T-helper 9 cell (primary cell): ENCODE data around the gene PSMC2.
A peak's percentile ranks its signal among the peaks of the same experiment; 100 is the strongest.

Experiments used
- DNase-seq: peaks from one replicate; pipeline ENCODE4 v3.0.0-alpha.2; 2020
- total RNA-seq, 2 donors: gene quantifications; one replicate each; lab custom pipeline; 2026; lab: John Stamatoyannopoulos, UW

The PSMC2 gene
- total RNA-seq = 82.5 to 97.2 reads per million in 2 donors

GRCh38 chr7:103347507-103348267 lies at the start of gene PSMC2:
PSMC2 (plus strand) TSS chr7:103347643; CDS start chr7:103347712, 69 bp downstream.
- DNase-seq = peak; percentile 68

GRCh38 chr7:103297837-103298179 lies 49.6 kb upstream of the PSMC2 start:
- DNase-seq = no peak

- DNase-seq = no peak
These were observed 47.8 kb upstream of the PSMC2 start for GRCh38 chr7:103299660-103300059.

GRCh38 chr7:103301441-103301840 lies 46.0 kb upstream of the PSMC2 start:
- no peak for DNase-seq

GRCh38 chr7:103307503-103308231 lies 39.8 kb upstream of the PSMC2 start:
- DNase-seq = no peak

GRCh38 chr7:103314852-103315251 lies 32.6 kb upstream of the PSMC2 start:
- DNase-seq = no peak

GRCh38 chr7:103316380-103316941 lies 31.0 kb upstream of the PSMC2 start:
- no peak for DNase-seq

GRCh38 chr7:103317009-103317408 lies 30.4 kb upstream of the PSMC2 start:
- no peak for DNase-seq

GRCh38 chr7:103325744-103326143 lies 21.7 kb upstream of the PSMC2 start:
- no peak for DNase-seq

- DNase-seq = no peak
These were observed 10.7 kb upstream of the PSMC2 start for GRCh38 chr7:103336761-103337160.

- no peak for DNase-seq
These were observed 8.6 kb upstream of the PSMC2 start for GRCh38 chr7:103338864-103339263.

- DNase-seq = no peak
These were observed 6.0 kb upstream of the PSMC2 start for GRCh38 chr7:103341466-103341865.

- no peak for DNase-seq
These were observed 4.1 kb upstream of the PSMC2 start for GRCh38 chr7:103343332-103343731.

GRCh38 chr7:103343758-103344452 lies 3.5 kb upstream of the PSMC2 start:
- DNase-seq = peak; percentile 18

GRCh38 chr7:103344453-103345149 lies 2.8 kb upstream of the PSMC2 start, which contains the start of gene DNAJC2:
DNAJC2 (minus strand) TSS chr7:103344767; CDS start chr7:103344622, 145 bp downstream.
- peak; percentile 76 for DNase-seq

GRCh38 chr7:103346396-103346795 lies 1.0 kb upstream of the PSMC2 start:
- no peak for DNase-seq

GRCh38 chr7:103348452-103348851 lies 1.0 kb downstream of the PSMC2 start:
- DNase-seq = no peak

- no peak for DNase-seq
These were observed 1.5 kb downstream of the PSMC2 start for GRCh38 chr7:103348959-103349358.

GRCh38 chr7:103349805-103350204 lies 2.4 kb downstream of the PSMC2 start:
- no peak for DNase-seq

- no peak for DNase-seq
These were observed 22.0 kb downstream of the PSMC2 start for GRCh38 chr7:103369432-103369831.

- DNase-seq = no peak
These were observed 26.6 kb downstream of the PSMC2 start for GRCh38 chr7:103373866-103374643.
